NCI-H774 (cell line): Measurements from ENCODE around the gene ZNF423.

ENCODE experiments used
- DNase-seq: peaks from one replicate; lab custom pipeline; 2025; lab: John Stamatoyannopoulos, UW

ZNF423 gene

GRCh38 chr16:49639739-49640431 is 216.0 kb downstream of the ZNF423 start:
- DNase-seq = no peak

- no peak for DNase-seq
Measured at GRCh38 chr16:49638673-49639610, 217.0 kb downstream of the ZNF423 start.

- DNase-seq = no peak
Measured at GRCh38 chr16:49637933-49638672, 217.8 kb downstream of the ZNF423 start.

- no peak for DNase-seq
Measured at GRCh38 chr16:49637511-49637910, 218.4 kb downstream of the ZNF423 start.

- DNase-seq = no peak
Measured at GRCh38 chr16:49636608-49637007, 219.3 kb downstream of the ZNF423 start.

- DNase-seq = no peak
Measured at GRCh38 chr16:49635591-49636581, 220.0 kb downstream of the ZNF423 start.

- no peak for DNase-seq
Measured at GRCh38 chr16:49635009-49635350, 220.9 kb downstream of the ZNF423 start.

GRCh38 chr16:49634235-49635008 is 221.5 kb downstream of the ZNF423 start:
- DNase-seq = no peak

- DNase-seq = no peak
Measured at GRCh38 chr16:49632795-49633184, 223.1 kb downstream of the ZNF423 start.

- no peak for DNase-seq
Measured at GRCh38 chr16:49632086-49632794, 223.7 kb downstream of the ZNF423 start.

- no peak for DNase-seq
Measured at GRCh38 chr16:49631187-49632041, 224.5 kb downstream of the ZNF423 start.

- DNase-seq = no peak
Measured at GRCh38 chr16:49630783-49631182, 225.1 kb downstream of the ZNF423 start.

GRCh38 chr16:49629851-49630250 is 226.1 kb downstream of the ZNF423 start:
- no peak for DNase-seq

GRCh38 chr16:49628148-49628547 is 227.8 kb downstream of the ZNF423 start:
- no peak for DNase-seq

- no peak for DNase-seq
Measured at GRCh38 chr16:49625311-49626065, 230.4 kb downstream of the ZNF423 start.

- DNase-seq = no peak
Measured at GRCh38 chr16:49623501-49624266, 232.2 kb downstream of the ZNF423 start.
